AG04449 (cell line): ENCODE measurements around the gene TEKT1.
"Not testable (repeated sequence)": the region's sequence is repeated elsewhere in the genome, so short reads cannot be mapped to it uniquely, and the experiment has no call there.

ENCODE experiments used
- CTCF ChIA-PET: fragments of 350-600 bp; formaldehyde crosslinking; extraction: SDS; loops from one replicate; lab custom pipeline; 2021; ENCODE audit warnings: antibody characterized with exemption; lab: Yijun Ruan, JAX
- POLR2A ChIA-PET: fragments of 400-600, 350-600 bp; formaldehyde crosslinking; extraction: SDS; loops from one replicate; lab custom pipeline; 2020; ENCODE audit warnings: antibody characterized with exemption, inconsistent platforms; lab: Yijun Ruan, JAX
- DNase-seq: peaks from one replicate; pipeline ENCODE4 v3.0.0-alpha.2; 2010; ENCODE audit warnings: low read depth, low spot score
- H3K4me3 ChIP-seq: 2 replicates; pipeline ENCODE4 v1.5.1; 2011; ENCODE audit warnings: low read depth, mild to moderate bottlenecking, control low read depth, low read length
- CTCF ChIP-seq: IDR thresholded peaks from one replicate; pipeline ENCODE4 v1.5.1; 2011; ENCODE audit warnings: mild to moderate bottlenecking, moderate library complexity, low read length, control low read depth, inconsistent platforms; ENCODE audit not compliant: insufficient read depth; ENCODE audit errors: missing control alignments

Gene TEKT1

GRCh38 chr17:6831661-6832263 lies at the start of gene TEKT1:
TEKT1 (minus strand) TSS chr17:6831729; CDS start chr17:6830376, 1,353 bp downstream.
- no peak for TF ChIP-seq CTCF
- no peak for DNase-seq
- POLR2A ChIA-PET, result no interaction called here
- CTCF ChIA-PET, result interaction anchor here (4.0 kb wide), 1 partner anchor 12 kb away, joined by 27 read pairs; no protein-coding TSS in a partner anchor
- H3K4me3 ChIP-seq, result peak within 1 kb of the TSS; percentile 12; the same call in 1 of the 2 replicates

- CTCF ChIA-PET, DNase-seq, H3K4me3 ChIP-seq, POLR2A ChIA-PET: not testable (repeated sequence)
Measured at GRCh38 chr17:6879221-6879975, 47.9 kb upstream of the TEKT1 start.

- POLR2A ChIA-PET, DNase-seq, H3K4me3 ChIP-seq, CTCF ChIA-PET: not testable (repeated sequence)
Measured at GRCh38 chr17:6875276-6875675, 43.7 kb upstream of the TEKT1 start.

- H3K4me3 ChIP-seq, result no peak overlapping the region
- ChIA-PET POLR2A (no interaction called here), CTCF (interaction anchor here (1.4 to 1.7 kb wide), 2 partner anchors 38 to 206 kb away, joined by 3 to 4 read pairs; no protein-coding TSS in a partner anchor)
- no peak for TF ChIP-seq CTCF
- DNase-seq, result no peak
Measured at GRCh38 chr17:6872936-6873335, 41.4 kb upstream of the TEKT1 start.

- no peak for DNase-seq
- CTCF ChIA-PET, result interaction anchor here (2.1 kb wide), 1 partner anchor 27 kb away, joined by 5 read pairs; no protein-coding TSS in a partner anchor
- TF ChIP-seq CTCF, result no peak
- H3K4me3 ChIP-seq, result no peak overlapping the region
- POLR2A ChIA-PET, result no interaction called here
Measured at GRCh38 chr17:6870841-6871240, 39.3 kb upstream of the TEKT1 start.

- POLR2A ChIA-PET, result no interaction called here
- no peak for DNase-seq
- no peak for TF ChIP-seq CTCF
- CTCF ChIA-PET, result interaction anchor here (3.4 kb wide), 1 partner anchor 25 kb away, joined by 13 read pairs; no protein-coding TSS in a partner anchor
- H3K4me3 ChIP-seq, result no peak overlapping the region
Measured at GRCh38 chr17:6868582-6868981, 37.1 kb upstream of the TEKT1 start.

GRCh38 chr17:6867849-6868248 lies 36.3 kb upstream of the TEKT1 start:
- CTCF ChIA-PET, result interaction anchor here (3.4 kb wide), 1 partner anchor 24 kb away, joined by 13 read pairs; no protein-coding TSS in a partner anchor
- no peak for DNase-seq
- POLR2A ChIA-PET, result no interaction called here
- H3K4me3 ChIP-seq, result no peak overlapping the region
- no peak for TF ChIP-seq CTCF
